HepG2 (cell line): ENCODE measurements around the gene GAPDH. TPM values are rescaled to one million over a fixed set of nuclear protein-coding genes. Genes with fewer than 3 reads are reported as not detected.
A peak's percentile ranks its signal among the peaks of the same experiment; 100 is the strongest.

Experiments
- BCL6 ChIP-seq: IDR thresholded peaks from 2 replicates; pipeline ENCODE4 v1.6.1; 2016; ENCODE audit warnings: missing genetic modification reagents, missing compliant biosample characterization
- CREM ChIP-seq, 2 experiments: sonication (generic) in 1 of 2; formaldehyde crosslinking in 1 of 2; IDR thresholded peaks; 2 replicates each; pipeline versions ENCODE4 v1.4.0 to v1.6.1; 2016 to 2020; ENCODE audit warnings: antibody characterized with exemption in 1 of 2, mild to moderate bottlenecking in 1 of 2, missing genetic modification reagents in 1 of 2
- EZH2 ChIP-seq: conservative IDR thresholded peaks from 2 replicates; pipeline ENCODE4 v1.6.1; 2012; ENCODE audit warnings: mild to moderate bottlenecking, low read depth, low read length, moderate library complexity
- GABPA ChIP-seq, 2 experiments: IDR thresholded peaks; 2 replicates each; pipeline ENCODE4 v1.6.1; 2011 to 2016; ENCODE audit warnings: low read depth in 2 of 2, low read length in 1 of 2, missing biosample characterization in 1 of 2, missing genetic modification characterization in 1 of 2
- GTF3A ChIP-seq: sonication (generic); formaldehyde crosslinking; conservative IDR thresholded peaks from 2 replicates; pipeline ENCODE4 v1.4.0; 2020; ENCODE audit warnings: mild to moderate bottlenecking, missing genetic modification reagents
- JUN ChIP-seq: sonication (generic); formaldehyde crosslinking; IDR thresholded peaks from 2 replicates; pipeline ENCODE4 v1.4.0; 2020; ENCODE audit warnings: mild to moderate bottlenecking, missing genetic modification reagents
- MAZ ChIP-seq, 2 experiments: sonication (generic) in 1 of 2; formaldehyde crosslinking in 1 of 2; IDR thresholded peaks; 2 replicates each; pipeline versions ENCODE4 v1.5.0 to v1.6.1; 2012 to 2020; ENCODE audit warnings: low read depth in 2 of 2, mild to moderate bottlenecking in 2 of 2, borderline replicate concordance in 1 of 2, improper control_type of control experiment in 1 of 2, low read length in 1 of 2, missing genetic modification reagents in 1 of 2, moderate library complexity in 1 of 2
- NFIC ChIP-seq: IDR thresholded peaks from 2 replicates; pipeline ENCODE4 v1.6.1; 2012; ENCODE audit warnings: mild to moderate bottlenecking, low read length, inconsistent platforms
- NFYC ChIP-seq: IDR thresholded peaks from 2 replicates; pipeline ENCODE4 v1.6.1; 2016; ENCODE audit warnings: missing genetic modification reagents, missing compliant biosample characterization
- NONO ChIP-seq, 2 experiments: fragments of 450-650 bp in 1 of 2; sonication (generic) in 1 of 2; formaldehyde crosslinking in 1 of 2; IDR thresholded peaks in 1 of 2; conservative IDR thresholded peaks in 1 of 2; 2 replicates each; pipeline versions ENCODE4 v1.6.1 to v1.8.0; 2017 to 2022; ENCODE audit warnings: mild to moderate bottlenecking in 1 of 2, missing genetic modification reagents in 1 of 2, moderate library complexity in 1 of 2
- SIX1 ChIP-seq: sonication (generic); formaldehyde crosslinking; IDR thresholded peaks from 2 replicates; pipeline ENCODE4 v1.4.0; 2020; ENCODE audit warnings: missing genetic modification reagents, borderline replicate concordance
- SOX5 ChIP-seq: IDR thresholded peaks from 2 replicates; pipeline ENCODE4 v1.6.1; 2016; ENCODE audit warnings: borderline replicate concordance
- ZFP90 ChIP-seq: sonication (generic); formaldehyde crosslinking; IDR thresholded peaks from 2 replicates; pipeline ENCODE4 v1.8.0; 2022; ENCODE audit warnings: missing genetic modification reagents, mild to moderate bottlenecking, inconsistent platforms, borderline replicate concordance
- ZFX ChIP-seq: sonication (generic); formaldehyde crosslinking; IDR thresholded peaks from 2 replicates; pipeline ENCODE4 v1.4.0; 2020; ENCODE audit warnings: mild to moderate bottlenecking, low read depth, missing genetic modification reagents, moderate library complexity
- ZNF350 ChIP-seq: sonication (generic); formaldehyde crosslinking; IDR thresholded peaks from 2 replicates; pipeline ENCODE4 v1.4.0; 2020; ENCODE audit warnings: mild to moderate bottlenecking, low read depth, missing genetic modification reagents, borderline replicate concordance
- ZNF468 ChIP-seq: sonication (generic); formaldehyde crosslinking; IDR thresholded peaks from 2 replicates; pipeline ENCODE4 v1.8.0; 2022; ENCODE audit warnings: mild to moderate bottlenecking, moderate library complexity, missing genetic modification reagents
- ZNF747 ChIP-seq: sonication (generic); formaldehyde crosslinking; IDR thresholded peaks from 2 replicates; pipeline ENCODE4 v1.8.1; 2023; ENCODE audit warnings: missing genetic modification reagents, mild to moderate bottlenecking, borderline replicate concordance
- ZNF773 ChIP-seq: sonication (generic); formaldehyde crosslinking; IDR thresholded peaks from 2 replicates; pipeline ENCODE4 v1.4.0; 2020; ENCODE audit warnings: missing genetic modification reagents, borderline replicate concordance
- ZSCAN25 ChIP-seq: sonication (generic); formaldehyde crosslinking; IDR thresholded peaks from 2 replicates; pipeline ENCODE4 v1.8.0; 2022; ENCODE audit warnings: mild to moderate bottlenecking, missing genetic modification reagents
- polyA plus RNA-seq, 8 experiments: library from polyadenylated mRNA; depleted of rRNA in 3 of 8; stranded (reverse) in 7 of 8; unstranded in 1 of 8; fragments of >200 nt; fragmentation: Illumina TruSeq in 4 of 8; extraction: Trizol in 4 of 8; gene quantifications; 2 replicates each; pipeline versions ENCODE4 v1.2.1 to v1.2.3, GENCODE V29; 2011 to 2016; ENCODE audit warnings: low read depth in 4 of 8, missing spikeins in 1 of 8, mixed read lengths in 1 of 8; ENCODE audit not compliant: insufficient read depth in 1 of 8
- total RNA-seq, 5 experiments: library from RNA; depleted of rRNA; stranded (reverse); fragments of >200 nt; fragmentation: Illumina TruSeq; extraction: Trizol; gene quantifications; 2 replicates each; pipeline ENCODE4 v1.2.3, GENCODE V29; 2016; ENCODE audit warnings: low read depth in 1 of 5
- TF ChIP-seq, protein P1 (sequence below): sonication (generic); formaldehyde crosslinking; IDR thresholded peaks from 2 replicates; pipeline ENCODE4 v1.5.1; 2020; ENCODE audit warnings: mild to moderate bottlenecking, missing genetic modification reagents, moderate library complexity
- TF ChIP-seq, protein P2 (sequence below): sonication (generic); formaldehyde crosslinking; IDR thresholded peaks from 2 replicates; pipeline ENCODE4 v1.5.0; 2020; ENCODE audit warnings: mild to moderate bottlenecking, missing genetic modification reagents
- TF ChIP-seq, protein P3 (sequence below): sonication (generic); formaldehyde crosslinking; IDR thresholded peaks from 2 replicates; pipeline ENCODE4 v1.4.0; 2020; ENCODE audit warnings: missing genetic modification reagents, mild to moderate bottlenecking, borderline replicate concordance

Gene GAPDH
- total and polyA plus RNA-seq, 2 of the 13 experiments (the other 11 are each of a cell fraction or from before 2014, with no cell fraction given): 3,038 to 12,722 TPM

DNA sequence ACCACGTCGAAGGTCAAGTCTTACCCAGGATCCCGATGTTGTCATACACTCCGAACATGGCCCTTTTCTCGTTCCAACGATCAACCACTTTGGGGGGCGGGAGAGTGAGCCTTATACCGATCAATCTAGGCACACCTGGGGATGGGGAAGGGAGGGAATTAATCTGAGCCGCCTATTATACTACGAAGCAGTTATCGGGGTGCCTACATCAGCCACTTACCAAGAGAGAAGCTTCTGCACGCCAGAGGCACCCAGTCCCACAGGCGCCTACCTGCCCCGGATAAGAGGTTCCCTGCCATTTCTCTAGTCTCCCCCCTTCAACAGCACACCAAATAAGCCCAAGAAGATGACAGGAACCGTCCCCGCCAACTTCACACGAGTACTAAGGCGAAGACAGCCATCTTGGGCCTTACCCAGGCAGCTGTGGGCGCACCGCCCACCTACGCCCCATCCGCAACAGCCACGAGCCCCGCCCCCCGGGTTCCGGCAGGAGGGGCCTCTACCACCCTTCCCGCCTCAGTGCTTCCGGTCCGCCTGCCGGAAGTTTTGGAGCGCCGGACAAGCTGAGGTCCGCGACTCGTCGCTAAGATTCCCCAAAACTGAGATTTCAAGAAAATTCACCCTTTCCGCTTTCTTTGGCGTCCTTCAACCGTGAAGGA, 41.4 kb upstream of the GAPDH start, which contains the start of gene MRPL51 (continued):
- TF ChIP-seq ZFP90 (0 out of 2 replicates have a peak, but pooled peaks have one; percentile 2), NONO (IDR thresholded peaks at IDR 0.05) (no peak), NONO (CRISPR knock-in tag; conservative IDR thresholded peaks at IDR 0.05) (no peak), EZH2 (no peak), ZNF773 (CRISPR knock-in tag) (no peak), SIX1 (CRISPR knock-in tag) (no peak), ZNF747 (CRISPR knock-in tag) (no peak), MAZ (IDR thresholded peaks at IDR 0.05; ENCODE audit: borderline replicate concordance, low read depth, low read length) (peak; percentile 92), MAZ (CRISPR knock-in tag; IDR thresholded peaks at IDR 0.05; ENCODE audit: low read depth) (peak; percentile 71), GTF3A (CRISPR knock-in tag) (no peak), SOX5 (CRISPR knock-in tag) (no peak; the same call in 1 of the 2 replicates), NFIC (0 out of 2 replicates have a peak, but pooled peaks have one; percentile 46), CREM (IDR thresholded peaks at IDR 0.05) (peak; percentile 79), CREM (CRISPR knock-in tag; IDR thresholded peaks at IDR 0.05) (no peak), BCL6 (peak; percentile 29; the same call in 1 of the 2 replicates), GABPA (IDR thresholded peaks at IDR 0.05; ENCODE audit: low read depth, low read length) (peak; percentile 96), GABPA (CRISPR knock-in tag; IDR thresholded peaks at IDR 0.05; ENCODE audit: low read depth) (peak; percentile 97), JUN (CRISPR knock-in tag) (no peak), ZFX (CRISPR knock-in tag) (peak; percentile 77), NFYC (no peak; the same call in 1 of the 2 replicates), ZSCAN25 (CRISPR knock-in tag) (peak; percentile 54; the same call in 1 of the 2 replicates), ZNF468 (CRISPR knock-in tag) (no peak), ZNF350 (CRISPR knock-in tag) (peak; percentile 70; the same call in 1 of the 2 replicates)
- TF ChIP-seq, protein P1, sequence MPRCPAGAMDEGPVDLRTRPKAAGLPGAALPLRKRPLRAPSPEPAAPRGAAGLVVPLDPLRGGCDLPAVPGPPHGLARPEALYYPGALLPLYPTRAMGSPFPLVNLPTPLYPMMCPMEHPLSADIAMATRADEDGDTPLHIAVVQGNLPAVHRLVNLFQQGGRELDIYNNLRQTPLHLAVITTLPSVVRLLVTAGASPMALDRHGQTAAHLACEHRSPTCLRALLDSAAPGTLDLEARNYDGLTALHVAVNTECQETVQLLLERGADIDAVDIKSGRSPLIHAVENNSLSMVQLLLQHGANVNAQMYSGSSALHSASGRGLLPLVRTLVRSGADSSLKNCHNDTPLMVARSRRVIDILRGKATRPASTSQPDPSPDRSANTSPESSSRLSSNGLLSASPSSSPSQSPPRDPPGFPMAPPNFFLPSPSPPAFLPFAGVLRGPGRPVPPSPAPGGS (CRISPR knock-in tag): peak; percentile 61; the same call in 1 of the 2 replicates
- TF ChIP-seq, protein P2, sequence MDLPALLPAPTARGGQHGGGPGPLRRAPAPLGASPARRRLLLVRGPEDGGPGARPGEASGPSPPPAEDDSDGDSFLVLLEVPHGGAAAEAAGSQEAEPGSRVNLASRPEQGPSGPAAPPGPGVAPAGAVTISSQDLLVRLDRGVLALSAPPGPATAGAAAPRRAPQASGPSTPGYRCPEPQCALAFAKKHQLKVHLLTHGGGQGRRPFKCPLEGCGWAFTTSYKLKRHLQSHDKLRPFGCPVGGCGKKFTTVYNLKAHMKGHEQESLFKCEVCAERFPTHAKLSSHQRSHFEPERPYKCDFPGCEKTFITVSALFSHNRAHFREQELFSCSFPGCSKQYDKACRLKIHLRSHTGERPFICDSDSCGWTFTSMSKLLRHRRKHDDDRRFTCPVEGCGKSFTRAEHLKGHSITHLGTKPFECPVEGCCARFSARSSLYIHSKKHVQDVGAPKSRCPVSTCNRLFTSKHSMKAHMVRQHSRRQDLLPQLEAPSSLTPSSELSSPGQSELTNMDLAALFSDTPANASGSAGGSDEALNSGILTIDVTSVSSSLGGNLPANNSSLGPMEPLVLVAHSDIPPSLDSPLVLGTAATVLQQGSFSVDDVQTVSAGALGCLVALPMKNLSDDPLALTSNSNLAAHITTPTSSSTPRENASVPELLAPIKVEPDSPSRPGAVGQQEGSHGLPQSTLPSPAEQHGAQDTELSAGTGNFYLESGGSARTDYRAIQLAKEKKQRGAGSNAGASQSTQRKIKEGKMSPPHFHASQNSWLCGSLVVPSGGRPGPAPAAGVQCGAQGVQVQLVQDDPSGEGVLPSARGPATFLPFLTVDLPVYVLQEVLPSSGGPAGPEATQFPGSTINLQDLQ (CRISPR knock-in tag): no peak
- TF ChIP-seq, protein P3, sequence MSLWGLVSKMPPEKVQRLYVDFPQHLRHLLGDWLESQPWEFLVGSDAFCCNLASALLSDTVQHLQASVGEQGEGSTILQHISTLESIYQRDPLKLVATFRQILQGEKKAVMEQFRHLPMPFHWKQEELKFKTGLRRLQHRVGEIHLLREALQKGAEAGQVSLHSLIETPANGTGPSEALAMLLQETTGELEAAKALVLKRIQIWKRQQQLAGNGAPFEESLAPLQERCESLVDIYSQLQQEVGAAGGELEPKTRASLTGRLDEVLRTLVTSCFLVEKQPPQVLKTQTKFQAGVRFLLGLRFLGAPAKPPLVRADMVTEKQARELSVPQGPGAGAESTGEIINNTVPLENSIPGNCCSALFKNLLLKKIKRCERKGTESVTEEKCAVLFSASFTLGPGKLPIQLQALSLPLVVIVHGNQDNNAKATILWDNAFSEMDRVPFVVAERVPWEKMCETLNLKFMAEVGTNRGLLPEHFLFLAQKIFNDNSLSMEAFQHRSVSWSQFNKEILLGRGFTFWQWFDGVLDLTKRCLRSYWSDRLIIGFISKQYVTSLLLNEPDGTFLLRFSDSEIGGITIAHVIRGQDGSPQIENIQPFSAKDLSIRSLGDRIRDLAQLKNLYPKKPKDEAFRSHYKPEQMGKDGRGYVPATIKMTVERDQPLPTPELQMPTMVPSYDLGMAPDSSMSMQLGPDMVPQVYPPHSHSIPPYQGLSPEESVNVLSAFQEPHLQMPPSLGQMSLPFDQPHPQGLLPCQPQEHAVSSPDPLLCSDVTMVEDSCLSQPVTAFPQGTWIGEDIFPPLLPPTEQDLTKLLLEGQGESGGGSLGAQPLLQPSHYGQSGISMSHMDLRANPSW: no peak
